ENCODE data around the gene HOXC13.

The HOXC13 gene

DNA sequence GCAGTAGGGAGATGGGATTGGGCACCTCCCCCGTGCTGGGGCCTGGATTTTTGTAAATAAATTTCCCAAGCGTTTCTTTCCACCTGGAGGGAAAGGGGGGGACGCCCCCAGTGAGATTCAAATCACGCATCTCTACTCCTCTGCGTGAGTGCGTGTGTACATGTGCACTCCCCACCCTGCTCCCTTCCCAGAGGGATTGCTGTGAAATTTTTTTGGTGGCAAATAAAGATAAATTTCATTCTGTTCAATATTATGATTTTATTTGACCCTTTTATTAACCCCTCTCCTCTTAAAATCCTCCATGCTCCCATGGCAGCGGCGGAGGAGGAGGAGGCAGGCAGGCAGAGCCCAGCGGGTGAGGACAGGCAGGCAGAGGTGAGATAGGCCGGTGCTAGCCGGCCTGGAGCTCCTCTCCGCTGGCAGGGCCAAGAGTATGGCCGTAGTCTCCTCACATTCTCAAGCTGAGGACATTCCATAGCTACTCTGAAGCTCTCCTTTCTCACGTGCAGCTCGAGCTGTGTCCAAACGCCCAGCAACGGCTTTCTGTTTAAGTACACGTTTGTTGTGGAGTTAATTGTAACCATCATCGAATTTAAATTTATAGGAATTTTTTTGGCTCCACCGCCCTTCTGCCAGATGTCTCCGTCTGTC is 37.7 kb downstream of the HOXC13 start:
- in situ Hi-C loops (cut with MboI; ENCODE audit: low pct_unique_long_range_greater_than_20kb, low sequenced_read_pairs, unreplicated experiment): no loop called here
- no peak for DNase-seq (ENCODE audit: low spot score)
- TF ChIP-seq, protein P1, sequence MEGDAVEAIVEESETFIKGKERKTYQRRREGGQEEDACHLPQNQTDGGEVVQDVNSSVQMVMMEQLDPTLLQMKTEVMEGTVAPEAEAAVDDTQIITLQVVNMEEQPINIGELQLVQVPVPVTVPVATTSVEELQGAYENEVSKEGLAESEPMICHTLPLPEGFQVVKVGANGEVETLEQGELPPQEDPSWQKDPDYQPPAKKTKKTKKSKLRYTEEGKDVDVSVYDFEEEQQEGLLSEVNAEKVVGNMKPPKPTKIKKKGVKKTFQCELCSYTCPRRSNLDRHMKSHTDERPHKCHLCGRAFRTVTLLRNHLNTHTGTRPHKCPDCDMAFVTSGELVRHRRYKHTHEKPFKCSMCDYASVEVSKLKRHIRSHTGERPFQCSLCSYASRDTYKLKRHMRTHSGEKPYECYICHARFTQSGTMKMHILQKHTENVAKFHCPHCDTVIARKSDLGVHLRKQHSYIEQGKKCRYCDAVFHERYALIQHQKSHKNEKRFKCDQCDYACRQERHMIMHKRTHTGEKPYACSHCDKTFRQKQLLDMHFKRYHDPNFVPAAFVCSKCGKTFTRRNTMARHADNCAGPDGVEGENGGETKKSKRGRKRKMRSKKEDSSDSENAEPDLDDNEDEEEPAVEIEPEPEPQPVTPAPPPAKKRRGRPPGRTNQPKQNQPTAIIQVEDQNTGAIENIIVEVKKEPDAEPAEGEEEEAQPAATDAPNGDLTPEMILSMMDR (IDR thresholded peaks at IDR 0.05; ENCODE audit: extremely low read depth, insufficient read depth, missing control alignments): no peak

DNA sequence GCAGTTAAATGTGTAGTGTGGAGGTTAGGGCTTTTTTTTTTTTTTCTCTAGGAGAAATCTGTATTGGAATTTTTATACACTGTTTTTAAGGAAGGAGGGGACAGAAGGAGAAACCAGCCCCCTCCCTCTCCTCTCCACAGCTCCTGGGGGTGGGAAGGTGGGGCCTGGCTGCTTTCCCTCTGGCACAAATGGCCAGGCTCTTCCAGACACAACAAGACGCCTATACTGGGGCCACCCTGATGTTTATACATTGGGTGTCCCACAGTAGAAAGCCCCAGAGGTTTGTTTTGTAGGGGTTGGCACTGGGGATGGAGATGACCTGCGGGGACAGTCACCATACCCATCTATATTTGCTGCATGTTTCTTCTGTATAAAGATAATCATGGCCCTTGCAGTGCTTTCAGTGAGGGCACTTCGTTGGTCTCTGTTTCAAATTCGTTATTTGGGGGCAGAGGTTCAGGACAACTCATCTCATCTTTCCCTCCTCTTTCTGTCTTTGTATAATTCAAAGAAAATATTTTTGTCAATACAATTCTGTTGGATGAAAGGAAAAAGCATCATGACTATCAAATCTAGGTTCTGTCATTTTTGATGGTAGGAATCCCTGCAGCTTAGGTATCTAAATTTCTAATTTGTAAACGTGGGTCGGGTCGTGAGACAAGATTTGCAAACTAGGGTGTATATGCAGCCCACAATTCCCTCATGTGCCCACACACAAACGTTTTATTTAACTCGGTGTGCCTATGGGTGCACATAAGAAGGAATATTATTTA is 38.4 kb downstream of the HOXC13 start:
- in situ Hi-C loops (cut with MboI; ENCODE audit: low pct_unique_long_range_greater_than_20kb, low sequenced_read_pairs, unreplicated experiment): no loop called here
- TF ChIP-seq, protein P1 (IDR thresholded peaks at IDR 0.05; ENCODE audit: extremely low read depth, insufficient read depth, missing control alignments): no peak
- no peak for DNase-seq (ENCODE audit: low spot score)

DNA sequence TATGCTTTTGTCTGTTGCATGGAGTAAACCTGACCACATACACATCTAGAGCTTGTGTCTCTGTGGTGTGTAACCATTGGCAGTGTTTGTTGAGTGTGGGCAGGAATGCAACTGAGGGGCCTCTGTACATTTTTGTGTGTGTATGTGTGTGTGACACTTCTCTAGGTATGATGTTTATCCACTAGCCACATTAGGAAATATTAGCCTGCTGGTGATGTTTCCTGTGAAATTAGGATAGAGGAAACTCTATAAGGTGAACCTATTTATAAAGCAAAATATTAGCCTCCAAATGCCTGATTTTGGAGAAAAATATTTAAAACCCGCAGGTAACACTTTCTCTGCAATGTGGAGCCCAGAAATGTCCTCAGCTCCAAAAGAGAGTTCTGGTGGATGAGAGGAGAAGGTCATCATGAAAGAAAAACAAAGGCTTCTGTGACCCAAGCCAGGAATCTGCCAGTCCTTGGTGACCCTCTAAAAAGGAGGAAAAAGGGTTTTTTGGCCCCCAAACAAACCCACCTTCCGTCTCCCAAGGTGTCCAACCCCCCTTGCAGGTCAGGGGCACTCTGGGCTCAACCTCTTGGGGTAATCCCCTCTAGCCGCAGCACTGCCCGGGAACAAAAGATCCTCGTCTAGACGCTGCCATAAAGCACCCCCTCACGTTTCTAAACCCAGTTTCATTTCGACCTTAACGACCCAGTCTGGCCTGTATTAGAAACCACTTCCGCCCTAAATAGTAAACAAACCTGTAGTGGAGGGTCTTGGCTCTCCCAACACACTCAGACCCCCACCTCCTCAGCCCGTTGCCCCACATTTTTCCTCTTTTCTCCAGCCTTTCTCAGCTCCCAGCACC is 39.2 kb downstream of the HOXC13 start:
- TF ChIP-seq, protein P1 (IDR thresholded peaks at IDR 0.05; ENCODE audit: extremely low read depth, insufficient read depth, missing control alignments): no peak
- no peak for DNase-seq (ENCODE audit: low spot score)
- in situ Hi-C loops (cut with MboI; ENCODE audit: low pct_unique_long_range_greater_than_20kb, low sequenced_read_pairs, unreplicated experiment): no loop called here

DNA sequence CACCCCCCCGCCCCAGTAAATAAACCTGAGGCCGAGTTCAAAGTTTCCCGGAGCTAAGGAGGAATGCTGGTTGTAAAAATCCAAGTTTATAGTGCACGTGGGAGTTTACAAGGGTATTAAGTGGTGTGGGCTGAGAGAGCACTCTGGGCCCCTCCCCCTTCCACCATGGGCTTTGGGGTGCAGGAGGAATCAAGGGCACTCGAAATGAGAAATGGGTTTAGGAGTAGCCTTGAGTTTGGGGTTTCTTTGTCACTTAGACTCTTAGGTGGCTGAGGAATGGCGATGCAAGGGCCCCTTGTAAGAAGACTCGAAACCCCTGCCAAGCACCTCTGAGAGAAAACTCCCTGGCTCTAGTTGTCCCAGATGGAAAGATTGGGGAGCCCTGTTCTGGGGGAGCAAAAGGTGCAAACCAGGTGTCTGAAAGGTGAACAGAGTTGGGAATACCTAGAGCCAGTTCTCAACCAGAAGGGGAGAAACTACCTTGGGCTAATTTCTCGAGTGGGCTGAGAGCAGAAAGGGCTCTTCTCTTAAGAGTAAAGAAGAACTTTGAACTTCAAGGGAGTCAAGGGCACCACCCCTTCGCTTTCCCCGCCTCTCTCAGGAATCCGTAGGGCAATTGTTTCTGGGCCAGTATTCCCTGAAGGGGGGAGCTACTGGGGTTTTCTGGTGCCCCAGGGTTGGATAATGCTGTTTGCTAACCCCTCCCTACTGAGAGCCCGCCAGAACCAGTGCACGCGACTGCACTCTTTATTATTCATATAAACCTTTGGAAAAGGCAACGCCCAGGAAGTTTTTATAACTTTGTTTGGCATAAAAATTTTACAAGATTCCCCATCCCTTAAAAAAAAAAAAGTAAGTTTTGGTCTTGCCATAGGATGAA is 40.1 kb downstream of the HOXC13 start:
- TF ChIP-seq, protein P1 (IDR thresholded peaks at IDR 0.05; ENCODE audit: extremely low read depth, insufficient read depth, missing control alignments): no peak
- in situ Hi-C loops (cut with MboI; ENCODE audit: low pct_unique_long_range_greater_than_20kb, low sequenced_read_pairs, unreplicated experiment): no loop called here
- DNase-seq (ENCODE audit: low spot score): no peak

DNA sequence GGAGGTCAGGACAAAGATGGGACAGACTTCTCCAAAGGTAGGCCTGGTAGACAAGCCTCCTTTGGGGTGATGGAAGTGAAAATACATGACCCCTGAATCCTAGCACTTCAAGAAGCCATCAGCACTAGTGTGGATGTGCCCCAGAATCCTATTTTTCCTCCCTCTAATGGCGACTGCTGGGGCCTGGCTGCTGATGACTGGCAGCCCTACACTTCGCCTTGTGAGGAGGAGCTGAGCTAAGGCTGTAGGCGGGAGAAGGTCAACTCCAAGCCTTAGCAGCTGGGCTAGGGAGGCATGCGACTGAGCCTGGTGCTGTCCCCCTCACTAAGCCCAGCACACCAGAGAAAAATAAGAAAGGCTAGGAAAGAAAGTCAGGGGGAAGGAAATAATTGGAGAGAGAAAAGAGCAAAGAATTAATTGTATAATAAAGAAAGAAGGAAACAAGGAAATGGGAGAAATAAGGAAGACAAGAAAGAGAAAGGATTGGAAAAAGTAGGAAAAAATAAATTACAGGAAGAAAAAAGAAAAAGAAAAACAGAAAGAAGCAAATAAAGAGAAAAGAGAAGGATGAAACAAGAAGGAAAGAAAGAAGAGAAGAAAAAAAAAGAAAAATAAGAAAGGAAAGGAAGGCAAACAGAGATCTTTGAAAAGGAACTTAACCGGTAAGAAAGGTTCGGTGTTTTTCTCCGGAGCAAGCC is 41.6 kb downstream of the HOXC13 start:
- TF ChIP-seq, protein P1 (IDR thresholded peaks at IDR 0.05; ENCODE audit: extremely low read depth, insufficient read depth, missing control alignments): no peak
- in situ Hi-C loops (cut with MboI; ENCODE audit: low pct_unique_long_range_greater_than_20kb, low sequenced_read_pairs, unreplicated experiment): no loop called here
- DNase-seq (ENCODE audit: low spot score): no peak

All from GM13977 (cell line).